Stimulated activated CD8-positive, alpha-beta memory T cell treated with anti-CD3 and anti-CD28 coated beads, Interleukin-7, amount 100 ng/mL, for 24 hours (primary cell): ENCODE results near the gene ABCB1.

Experiments used
- DNase-seq: peaks from one replicate; pipeline ENCODE4 v3.0.0-alpha.2; 2020; ENCODE audit warnings: low read depth

The ABCB1 gene

DNA sequence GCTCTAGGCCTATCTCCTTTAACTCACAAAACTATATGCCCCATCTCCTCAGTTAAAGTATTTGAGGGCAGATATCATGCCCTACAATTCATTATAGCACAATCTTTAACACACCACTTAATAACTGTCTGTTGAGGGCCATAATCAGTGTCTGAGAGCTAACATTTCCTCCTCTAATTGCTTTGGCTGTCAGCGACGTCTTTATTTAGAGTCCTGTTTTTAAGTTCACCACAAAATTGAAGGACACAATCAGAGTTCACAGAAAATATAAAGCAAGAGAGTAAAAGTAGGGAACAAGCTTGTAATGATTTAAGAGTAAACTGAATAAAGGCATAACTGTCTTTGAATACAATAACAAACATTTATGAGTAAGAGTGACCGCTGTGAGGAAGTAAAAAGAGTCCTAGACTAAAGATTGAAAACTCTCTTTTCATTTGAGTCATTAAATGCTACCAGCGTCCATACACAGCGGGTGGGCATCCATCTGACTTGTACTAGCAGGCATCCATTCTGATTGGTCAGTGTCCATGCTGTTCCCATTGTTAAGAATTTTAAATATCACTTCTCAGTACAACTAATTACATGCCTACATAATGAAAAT, 86.8 kb downstream of the ABCB1 start:
- no peak for DNase-seq

DNA sequence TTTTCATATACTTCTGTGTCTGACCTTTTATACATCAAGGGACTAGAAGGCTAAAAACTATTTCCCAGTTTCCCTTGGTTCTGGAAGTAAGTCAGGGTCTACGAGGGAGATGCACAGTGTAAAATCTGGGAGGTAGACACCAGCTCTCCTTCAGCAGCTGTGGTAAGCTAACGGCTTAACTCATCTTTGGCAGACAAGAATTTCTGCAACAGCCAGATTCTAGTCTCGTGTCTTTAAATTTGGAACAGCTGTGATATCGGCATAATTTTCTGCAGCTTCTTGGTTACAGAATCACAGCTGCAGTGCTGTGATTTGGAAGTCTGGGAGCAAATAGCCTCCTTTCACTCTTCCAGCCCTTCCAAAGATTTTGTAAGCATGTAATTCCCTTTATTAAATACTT, 87.8 kb downstream of the ABCB1 start:
- DNase-seq, result no peak

GRCh38 chr7:87511510-87511909, 89.2 kb downstream of the ABCB1 start:
- DNase-seq, result no peak

DNA sequence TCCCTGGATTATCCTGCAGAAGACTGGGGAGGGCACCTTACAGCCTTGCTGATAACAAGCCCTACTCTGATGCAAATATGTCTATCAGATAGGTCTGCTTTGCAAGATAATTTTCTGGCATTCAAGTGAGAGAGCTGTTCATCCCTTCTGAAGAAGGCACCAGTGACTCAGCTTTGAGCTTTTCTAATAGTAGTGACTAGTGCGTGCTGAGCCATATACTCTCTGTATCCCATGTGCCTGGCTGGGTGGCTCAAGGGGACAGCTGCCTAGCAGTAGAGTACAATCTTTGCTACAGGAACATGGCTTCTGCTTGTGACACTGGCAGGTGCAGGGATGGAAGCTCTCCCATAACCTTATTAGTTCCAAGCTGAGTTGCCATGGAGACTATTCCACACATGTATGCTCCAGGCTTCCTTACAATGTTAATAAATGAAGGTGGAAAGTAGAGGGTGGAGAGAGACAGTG, 90.2 kb downstream of the ABCB1 start:
- DNase-seq, result no peak

- DNase-seq, result no peak
Observed at GRCh38 chr7:87507446-87507845, 93.2 kb downstream of the ABCB1 start.

DNA sequence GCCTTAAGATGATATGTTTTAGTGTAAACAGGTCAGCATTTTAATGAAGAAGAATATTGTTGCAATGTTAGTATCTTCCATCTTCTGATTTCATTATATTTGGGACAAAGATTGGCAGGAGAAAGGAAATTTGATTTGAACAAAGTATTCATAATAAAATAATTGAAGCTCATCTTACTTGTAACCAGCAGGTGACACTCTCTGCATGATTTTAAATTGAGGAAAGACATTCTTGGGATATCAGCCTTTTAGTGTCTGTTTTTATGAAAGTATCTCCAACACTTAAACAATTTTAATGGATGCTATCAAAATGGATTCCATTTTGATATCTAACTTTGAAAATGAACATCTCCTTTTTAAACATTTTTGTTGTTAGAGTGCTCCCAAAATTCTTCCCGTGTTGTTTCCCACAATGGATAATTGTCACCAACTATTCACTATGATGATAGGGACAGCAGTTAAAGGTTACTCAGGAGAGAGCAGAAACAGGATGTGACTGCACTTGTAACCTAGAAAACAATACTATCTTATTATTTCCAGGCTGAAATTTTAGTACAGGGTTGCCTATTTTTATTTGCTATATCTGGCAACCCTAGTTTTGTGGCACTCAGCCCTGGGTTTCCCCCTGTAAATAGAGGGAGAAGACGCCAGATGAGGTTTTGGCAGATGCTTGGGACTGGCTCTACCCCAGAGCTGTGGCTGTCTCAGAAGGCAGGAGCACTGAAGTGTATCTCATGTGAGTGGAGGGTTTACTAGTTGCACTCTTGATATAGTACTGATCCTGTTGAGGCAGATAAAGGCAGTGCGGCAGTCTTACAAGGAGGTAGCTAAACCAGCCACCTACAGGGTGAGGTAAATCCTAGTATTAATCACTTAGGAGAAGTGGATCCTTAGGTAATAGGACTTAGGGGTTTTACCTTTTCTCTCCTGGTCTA, 94.2 kb downstream of the ABCB1 start:
- DNase-seq, result no peak

- no peak for DNase-seq
Observed at GRCh38 chr7:87505557-87506245, 95.0 kb downstream of the ABCB1 start.

- DNase-seq, result no peak
Observed at GRCh38 chr7:87505122-87505521, 95.6 kb downstream of the ABCB1 start.

GRCh38 chr7:87499494-87499893, 101.2 kb downstream of the ABCB1 start:
- no peak for DNase-seq

DNA sequence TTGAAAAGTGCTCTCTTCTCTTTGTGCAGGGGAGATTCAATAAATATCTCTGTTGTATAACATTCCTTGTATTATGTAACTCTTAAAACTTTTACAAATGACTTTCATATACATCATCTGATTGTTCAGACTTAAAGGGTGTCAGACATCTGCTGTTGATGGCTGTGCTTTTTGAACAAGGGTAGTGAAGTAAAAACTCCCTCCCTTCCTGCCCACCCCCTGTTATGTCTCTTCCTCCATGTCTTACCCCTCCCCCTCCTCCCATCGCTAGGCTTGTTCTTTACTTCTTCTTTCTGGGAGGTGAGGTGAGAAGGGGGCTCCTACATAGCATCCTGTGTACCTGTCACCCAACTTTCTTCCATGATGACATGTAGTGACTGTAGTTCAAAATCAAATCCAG, 101.8 kb downstream of the ABCB1 start:
- no peak for DNase-seq

- DNase-seq, result no peak
Observed at GRCh38 chr7:87497482-87497881, 103.2 kb downstream of the ABCB1 start.

DNA sequence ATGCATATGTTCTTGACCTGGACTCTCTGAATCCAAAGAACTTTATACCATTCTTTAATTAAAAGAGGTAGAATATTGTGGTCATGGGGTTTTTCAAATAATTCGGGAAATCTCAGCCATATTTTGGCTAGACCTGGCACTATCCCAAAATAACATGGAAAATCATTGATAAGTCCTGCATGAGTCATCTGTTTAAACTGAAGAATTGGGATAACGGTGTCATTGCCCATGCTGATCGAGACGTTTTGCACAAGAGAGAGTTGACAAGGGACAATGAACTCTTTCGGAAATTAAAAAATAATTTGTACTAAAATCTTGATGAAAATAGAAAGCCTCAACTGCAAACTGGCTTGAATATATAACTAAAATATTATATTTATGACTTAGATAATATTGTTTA, 105.3 kb downstream of the ABCB1 start:
- DNase-seq, result no peak

GRCh38 chr7:87494454-87494853, 106.2 kb downstream of the ABCB1 start:
- no peak for DNase-seq

DNA sequence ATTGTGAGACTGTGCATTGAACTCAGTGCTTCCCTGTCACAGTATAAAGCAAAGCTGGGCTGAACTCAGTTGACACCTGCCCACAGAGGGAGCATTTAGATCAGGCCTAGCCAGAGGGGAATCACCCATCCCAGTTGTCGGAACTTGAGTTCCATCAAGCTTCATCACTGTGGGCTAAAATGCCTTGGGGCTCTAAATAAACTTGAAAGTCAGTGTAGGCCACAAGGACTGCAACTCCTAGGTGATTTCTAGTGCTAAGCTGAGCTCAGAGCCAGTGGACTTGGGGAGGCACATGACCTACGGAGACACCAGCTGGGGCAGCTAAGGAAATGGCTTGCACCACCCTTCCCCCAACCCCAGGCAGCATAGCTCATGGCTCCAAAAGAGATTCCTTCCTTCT, 117.6 kb downstream of the ABCB1 start:
- no peak for DNase-seq

DNA sequence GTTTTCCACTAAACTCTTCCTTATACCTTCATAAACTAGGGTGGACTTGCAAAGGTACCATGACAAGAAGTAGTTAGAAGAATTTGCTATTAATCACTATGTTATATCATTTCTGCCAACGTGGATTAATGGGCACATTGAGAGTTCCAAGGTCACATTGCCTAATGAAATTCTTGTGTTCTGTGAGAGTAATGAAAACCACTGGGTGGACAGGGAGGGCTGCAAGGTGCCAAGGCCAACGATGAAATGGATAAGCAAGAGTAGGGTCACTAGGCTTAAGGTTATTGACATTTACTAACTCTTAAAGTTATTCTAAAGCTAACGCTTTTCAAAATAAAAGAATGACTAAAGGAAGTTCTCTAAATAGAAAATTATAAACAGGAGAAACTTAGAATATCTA, 118.6 kb downstream of the ABCB1 start:
- no peak for DNase-seq

DNA sequence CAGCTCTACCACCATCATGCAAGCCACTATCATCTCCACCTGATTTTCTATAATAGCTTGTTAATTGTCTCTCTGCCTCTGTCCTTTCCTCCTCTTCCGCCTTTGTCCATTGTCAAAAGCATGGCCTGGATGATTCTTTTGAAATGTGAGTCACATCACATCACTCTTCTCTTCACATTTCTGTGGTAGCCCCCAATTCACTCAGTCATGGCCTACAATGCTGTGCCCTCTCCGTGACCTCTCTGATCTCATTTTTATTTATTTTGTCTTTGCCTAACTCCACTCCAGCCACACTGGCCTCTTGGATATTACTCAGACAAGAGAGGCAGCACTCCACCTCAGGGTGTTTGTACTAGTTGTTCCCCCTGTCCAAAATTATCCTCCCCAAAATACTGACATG, 120.3 kb downstream of the ABCB1 start:
- DNase-seq, result no peak

GRCh38 chr7:87479951-87480350, 120.7 kb downstream of the ABCB1 start:
- no peak for DNase-seq

GRCh38 chr7:87476179-87476557, 124.5 kb downstream of the ABCB1 start:
- no peak for DNase-seq

DNA sequence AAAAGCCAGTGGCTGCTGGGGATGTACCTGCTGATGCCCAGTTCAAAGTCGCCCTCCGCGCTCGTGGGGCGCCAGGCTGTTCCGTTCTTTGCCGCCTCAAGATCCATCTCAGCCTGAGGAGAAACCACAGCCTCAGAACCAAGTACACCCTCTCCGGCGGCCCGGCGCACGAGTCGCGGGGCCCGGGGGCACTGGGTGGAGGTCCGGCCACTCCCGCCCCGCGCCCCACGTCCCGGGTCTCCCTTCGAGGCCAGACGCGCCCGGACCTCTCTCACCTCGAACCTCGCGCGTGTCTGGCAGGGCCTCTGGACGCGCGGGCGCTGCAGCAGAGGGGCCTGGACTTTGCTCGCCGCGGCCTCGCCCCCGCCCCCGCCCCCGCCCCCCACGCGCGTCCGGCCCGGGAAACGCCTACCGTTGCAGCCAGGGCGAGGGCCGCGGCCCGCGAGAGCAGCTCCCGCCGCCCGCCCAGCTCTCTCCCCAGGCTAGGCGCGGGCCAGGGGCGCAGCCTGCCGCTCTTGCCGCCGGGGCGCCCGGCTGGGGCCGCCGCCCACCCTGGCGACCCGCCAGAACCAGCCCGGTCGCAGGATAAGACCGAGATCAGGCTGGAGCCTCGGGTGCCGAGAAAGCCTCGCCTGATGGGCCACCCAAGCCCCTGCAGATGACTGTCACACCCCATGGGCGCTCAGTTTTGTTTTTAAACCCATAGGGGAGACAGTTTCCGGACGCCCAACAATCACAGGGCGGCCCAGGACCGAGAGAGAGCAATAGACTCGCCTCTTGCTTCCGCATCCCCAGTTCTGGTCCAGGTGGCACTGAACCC, 125.1 kb downstream of the ABCB1 start, which contains the start of gene ABCB4:
Gene ABCB4, minus strand, starts transcription at position 322 of the 820 bp plus-strand sequence. Its CDS starts 215 bp downstream, at position 107.
- no peak for DNase-seq

GRCh38 chr7:87474533-87475358, 125.9 kb downstream of the ABCB1 start:
- DNase-seq, result no peak

DNA sequence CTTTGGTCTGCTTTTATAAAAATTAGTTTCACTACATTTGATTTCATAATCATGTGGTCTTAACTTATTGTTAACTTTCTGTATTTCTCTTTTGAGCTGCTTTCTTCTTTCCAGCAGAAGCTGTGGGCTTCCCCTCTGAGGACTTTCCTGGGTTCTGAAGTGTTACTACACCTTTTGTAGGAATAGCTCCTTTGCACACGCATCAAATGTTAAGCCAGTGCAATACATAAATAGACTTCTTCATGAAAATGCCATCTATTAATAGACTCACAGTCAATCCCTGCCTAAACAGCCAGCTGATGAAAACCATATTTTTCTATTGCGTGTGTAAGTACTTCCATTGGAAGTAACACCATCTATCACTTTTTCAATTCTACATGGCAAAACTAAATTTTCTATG, 126.7 kb downstream of the ABCB1 start:
- no peak for DNase-seq
